Esophagus squamous epithelium (tissue), 4 donors: ENCODE results near the gene ARID3A.

Experiments
- POLR2A ChIP-seq, 4 donors: fragments of 450-650 bp; IDR thresholded peaks; one replicate each; pipeline ENCODE4 v1.6.1; 2017; ENCODE audit warnings: antibody characterized with exemption in 4 of 4, mild to moderate bottlenecking in 4 of 4, moderate library complexity in 3 of 4
- TF ChIP-seq, protein P1 (sequence below), 6 experiments: fragments of 450-650 bp in 4 of 6; fragments of 200-600 bp in 2 of 6; sonication (generic) in 2 of 6; IDR thresholded peaks; one replicate each; pipeline ENCODE4 v1.5.1; 2016 to 2019; ENCODE audit warnings: antibody characterized with exemption in 6 of 6, mild to moderate bottlenecking in 4 of 6, moderate library complexity in 4 of 6

DNA sequence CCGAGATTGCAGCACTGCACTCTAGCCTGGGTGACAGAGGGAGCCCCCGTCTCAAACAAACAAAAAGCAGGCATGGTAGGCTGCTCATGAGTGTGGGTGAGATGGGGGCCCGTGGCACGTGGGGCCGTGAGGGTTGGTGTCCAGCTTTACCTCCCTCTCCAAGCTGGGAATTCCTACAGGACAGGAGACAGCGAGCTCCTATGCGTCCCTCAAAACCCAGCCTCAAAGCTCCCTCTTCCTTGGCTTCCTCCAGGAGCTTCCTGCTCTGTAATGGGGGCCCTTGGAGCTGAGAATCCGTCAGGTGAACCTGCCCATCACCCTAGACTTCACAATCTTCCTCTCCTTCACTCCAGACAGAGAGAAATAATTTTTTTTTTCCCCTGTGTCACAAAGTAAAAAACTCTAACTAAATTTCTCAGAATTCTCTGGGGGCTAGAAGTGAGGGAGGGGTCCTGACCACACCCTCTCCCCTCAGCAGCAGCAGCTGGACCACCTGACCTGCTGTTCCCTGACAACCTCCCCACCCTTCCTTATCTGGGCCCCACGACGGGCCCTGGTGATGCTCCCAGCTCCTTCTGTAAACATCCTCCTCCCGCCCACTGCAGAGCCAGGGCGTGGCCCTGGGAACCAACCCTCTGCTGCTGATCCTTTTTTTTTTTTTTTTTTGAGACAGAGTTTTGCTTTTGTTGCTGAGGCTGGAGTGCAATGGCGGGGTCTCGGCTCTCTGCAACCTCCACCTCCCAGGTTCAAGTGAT is 36.2 kb downstream of the ARID3A start:
- TF ChIP-seq, protein P1, sequence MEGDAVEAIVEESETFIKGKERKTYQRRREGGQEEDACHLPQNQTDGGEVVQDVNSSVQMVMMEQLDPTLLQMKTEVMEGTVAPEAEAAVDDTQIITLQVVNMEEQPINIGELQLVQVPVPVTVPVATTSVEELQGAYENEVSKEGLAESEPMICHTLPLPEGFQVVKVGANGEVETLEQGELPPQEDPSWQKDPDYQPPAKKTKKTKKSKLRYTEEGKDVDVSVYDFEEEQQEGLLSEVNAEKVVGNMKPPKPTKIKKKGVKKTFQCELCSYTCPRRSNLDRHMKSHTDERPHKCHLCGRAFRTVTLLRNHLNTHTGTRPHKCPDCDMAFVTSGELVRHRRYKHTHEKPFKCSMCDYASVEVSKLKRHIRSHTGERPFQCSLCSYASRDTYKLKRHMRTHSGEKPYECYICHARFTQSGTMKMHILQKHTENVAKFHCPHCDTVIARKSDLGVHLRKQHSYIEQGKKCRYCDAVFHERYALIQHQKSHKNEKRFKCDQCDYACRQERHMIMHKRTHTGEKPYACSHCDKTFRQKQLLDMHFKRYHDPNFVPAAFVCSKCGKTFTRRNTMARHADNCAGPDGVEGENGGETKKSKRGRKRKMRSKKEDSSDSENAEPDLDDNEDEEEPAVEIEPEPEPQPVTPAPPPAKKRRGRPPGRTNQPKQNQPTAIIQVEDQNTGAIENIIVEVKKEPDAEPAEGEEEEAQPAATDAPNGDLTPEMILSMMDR (IDR thresholded peaks at IDR 0.05), result no peak
- no peak for TF ChIP-seq POLR2A (IDR thresholded peaks at IDR 0.05)
